Stomach smooth muscle (tissue), 2 donors: Measurements from ENCODE around the gene CPLANE1.
A peak's percentile ranks its signal among the peaks of the same experiment; 100 is the strongest.
"Not testable (repeated sequence)": the region's sequence is repeated elsewhere in the genome, so short reads cannot be mapped to it uniquely, and the experiment has no call there.

ENCODE experiments used
- H3K27ac ChIP-seq: one replicate; pipeline ENCODE4 v1.7.0; 2013; ENCODE audit warnings: mild to moderate bottlenecking, low read length, inconsistent platforms
- H3K27me3 ChIP-seq, 2 donors: one replicate each; pipeline ENCODE4 v1.7.0; 2013; ENCODE audit warnings: low read length in 2 of 2; ENCODE audit not compliant: insufficient read depth in 2 of 2, control insufficient read depth in 1 of 2
- H3K36me3 ChIP-seq, 2 donors: one replicate each; pipeline ENCODE4 v1.7.0; 2013; ENCODE audit warnings: low read length in 2 of 2; ENCODE audit not compliant: control insufficient read depth in 2 of 2, insufficient read depth in 2 of 2
- H3K4me1 ChIP-seq: one replicate; pipeline ENCODE4 v1.7.0; 2013; ENCODE audit warnings: low read length; ENCODE audit not compliant: control insufficient read depth, insufficient read depth
- H3K4me3 ChIP-seq, 2 donors: one replicate each; pipeline ENCODE4 v1.7.0; 2013; ENCODE audit warnings: low read length in 2 of 2
- H3K9ac ChIP-seq, 2 donors: one replicate each; pipeline ENCODE4 v1.7.0; 2013; ENCODE audit warnings: low read length in 2 of 2, mild to moderate bottlenecking in 1 of 2
- H3K9me3 ChIP-seq, 2 donors: one replicate each; pipeline ENCODE4 v1.7.0; 2013; ENCODE audit warnings: low read length in 2 of 2; ENCODE audit not compliant: control insufficient read depth in 2 of 2
- donor health status: healthy.
- donor health status: Pancreatic carcinoma.

CPLANE1 gene

GRCh38 chr5:37248421-37248969 lies 681 bp downstream of the CPLANE1 start:
- Histone ChIP-seq H3K27ac (peak overlapping the region; percentile 85), H3K36me3 (no peaks in the 10 kb centered on the region)

DNA sequence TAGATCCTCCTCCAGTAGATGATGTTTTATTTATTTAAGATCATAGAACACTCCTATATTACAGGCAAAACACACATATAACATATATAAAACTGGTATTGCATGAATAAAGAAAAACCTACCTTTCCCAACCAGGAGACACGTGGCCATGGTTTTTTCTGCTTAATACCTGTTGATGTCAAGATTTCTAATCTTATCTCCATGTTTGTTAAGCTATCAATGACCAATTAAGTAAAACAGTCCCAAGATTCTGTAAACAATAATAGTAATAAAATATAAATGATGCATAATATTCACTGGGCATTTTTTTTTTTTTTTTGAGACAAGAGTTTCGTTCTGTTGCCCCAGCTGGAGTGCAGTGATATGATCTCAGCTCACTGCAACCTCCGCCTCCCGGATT lies 1.7 kb downstream of the CPLANE1 start:
- H3K9ac ChIP-seq: no peak overlapping the region
- H3K4me3 ChIP-seq: no peak overlapping the region

More at GRCh38 chr5:37248421-37248969, 681 bp downstream of the CPLANE1 start:
- peaks cover 14% of the 10 kb centered on the region for H3K4me1 ChIP-seq
- no peaks in the 10 kb centered on the region for H3K27me3 ChIP-seq
- peak overlapping the region; percentile 88 to 90 for H3K4me3 ChIP-seq
- H3K9ac ChIP-seq: peak overlapping the region; percentile 92 to 93
- no peaks in the 10 kb centered on the region for H3K9me3 ChIP-seq

GRCh38 chr5:37247036-37247435 lies 2.1 kb downstream of the CPLANE1 start:
- Histone ChIP-seq H3K27ac (no peak overlapping the region), H3K9ac (no peak overlapping the region), H3K27me3 (no peaks in the 10 kb centered on the region), H3K9me3 (no peaks in the 10 kb centered on the region), H3K36me3 (no peaks in the 10 kb centered on the region), H3K4me1 (peaks cover 14% of the 10 kb centered on the region), H3K4me3 (no peak overlapping the region)

More for the DNA sequence above, 1.7 kb downstream of the CPLANE1 start:
- no peaks in the 10 kb centered on the region for H3K9me3 ChIP-seq
- H3K27me3 ChIP-seq: no peaks in the 10 kb centered on the region
- H3K27ac ChIP-seq: no peak overlapping the region
- peaks cover 14% of the 10 kb centered on the region for H3K4me1 ChIP-seq
- no peaks in the 10 kb centered on the region for H3K36me3 ChIP-seq

- Histone ChIP-seq H3K36me3 (peaks cover 21% of the 10 kb centered on the region in 2 donors), H3K4me3 (no peak overlapping the region), H3K9ac (no peak overlapping the region), H3K27me3 (no peaks in the 10 kb centered on the region), H3K27ac (no peak overlapping the region), H3K4me1 (no peaks in the 10 kb centered on the region), H3K9me3 (no peaks in the 10 kb centered on the region)
Observed at GRCh38 chr5:37234288-37234687, 14.9 kb downstream of the CPLANE1 start.

DNA sequence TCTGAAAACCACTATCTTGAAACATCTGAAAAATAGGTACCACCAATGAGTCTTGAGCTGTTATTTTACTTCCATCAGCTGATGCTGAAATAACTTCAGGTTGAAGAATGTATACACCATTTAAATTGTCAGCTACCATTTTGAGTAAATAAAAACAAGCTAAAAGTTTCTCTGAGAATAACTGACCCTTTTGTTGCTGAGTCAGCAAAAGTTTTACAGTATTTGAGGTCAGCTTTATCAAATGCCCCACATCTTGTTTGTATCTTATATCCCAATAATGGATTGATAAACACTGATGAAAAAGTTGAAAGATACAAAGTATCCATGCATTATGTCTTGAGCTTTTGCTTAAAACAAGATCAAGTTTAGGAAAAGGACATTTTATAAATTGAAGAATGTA lies 22.8 kb downstream of the CPLANE1 start:
- H3K4me3 ChIP-seq: no peak overlapping the region
- no peaks in the 10 kb centered on the region for H3K4me1 ChIP-seq
- no peaks in the 10 kb centered on the region for H3K9me3 ChIP-seq
- no peak overlapping the region for H3K9ac ChIP-seq
- peaks cover 17 to 21% of the 10 kb centered on the region in 2 donors for H3K36me3 ChIP-seq
- no peaks in the 10 kb centered on the region for H3K27me3 ChIP-seq
- H3K27ac ChIP-seq: no peak overlapping the region

DNA sequence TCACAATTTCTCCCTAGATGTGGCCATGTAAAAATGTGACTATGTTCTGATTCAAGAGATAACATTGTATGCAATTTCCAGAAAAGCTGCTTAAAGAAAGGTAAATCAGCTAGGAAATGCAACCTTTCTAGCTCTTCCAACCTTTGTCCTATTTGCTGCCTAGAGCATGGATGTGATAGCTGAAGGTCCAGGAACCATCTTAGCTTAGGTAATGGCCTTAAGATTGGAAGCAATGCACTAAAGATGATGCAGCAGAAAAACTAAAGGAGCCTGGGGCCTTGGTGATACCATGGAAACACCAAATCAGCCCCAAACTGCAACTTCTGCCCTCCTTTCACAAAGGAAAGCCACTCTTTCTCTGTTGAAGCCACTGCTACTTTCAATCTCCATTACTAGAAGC lies 27.0 kb downstream of the CPLANE1 start:
- H3K27me3 ChIP-seq: no peaks in the 10 kb centered on the region
- no peaks in the 10 kb centered on the region for H3K4me1 ChIP-seq
- H3K4me3 ChIP-seq: no peak overlapping the region
- H3K27ac ChIP-seq: no peak overlapping the region
- H3K36me3 ChIP-seq: peaks cover 19 to 20% of the 10 kb centered on the region in 2 donors
- no peaks in the 10 kb centered on the region for H3K9me3 ChIP-seq
- no peak overlapping the region for H3K9ac ChIP-seq

GRCh38 chr5:37220426-37220825 lies 28.8 kb downstream of the CPLANE1 start:
- H3K27me3 ChIP-seq, H3K9me3 ChIP-seq: not testable (repeated sequence)
- H3K36me3 ChIP-seq: peaks cover 18 to 20% of the 10 kb centered on the region in 2 donors

DNA sequence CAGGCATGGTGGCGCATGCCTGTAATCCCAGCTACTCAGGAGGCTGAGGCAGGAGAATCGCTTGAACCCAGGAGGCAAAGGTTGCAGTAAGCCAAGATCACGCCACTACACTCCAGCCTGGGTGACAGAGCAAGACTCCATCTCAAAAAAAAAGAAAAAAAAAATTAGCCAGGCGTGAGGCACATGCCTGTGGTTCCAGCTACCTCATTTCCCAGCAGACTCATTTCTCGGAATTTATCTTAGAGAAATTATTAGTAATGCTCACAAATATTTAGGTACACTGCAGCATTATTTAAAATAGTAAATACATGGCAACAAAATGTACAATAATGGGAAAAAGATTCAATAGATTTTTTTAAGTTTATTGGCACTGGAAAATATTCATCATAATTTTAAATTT lies 29.8 kb downstream of the CPLANE1 start:
- not testable (repeated sequence) for H3K9me3 ChIP-seq
- H3K36me3 ChIP-seq: peaks cover 16 to 25% of the 10 kb centered on the region in 2 donors

More at GRCh38 chr5:37220426-37220825, 28.8 kb downstream of the CPLANE1 start:
- H3K9ac ChIP-seq, H3K4me3 ChIP-seq, H3K4me1 ChIP-seq, H3K27ac ChIP-seq: not testable (repeated sequence)

GRCh38 chr5:37217976-37218375 lies 31.2 kb downstream of the CPLANE1 start:
- Histone ChIP-seq H3K4me1 (no peaks in the 10 kb centered on the region), H3K9me3 (no peaks in the 10 kb centered on the region), H3K36me3 (peaks cover 19 to 26% of the 10 kb centered on the region in 2 donors), H3K27me3 (no peaks in the 10 kb centered on the region), H3K9ac (no peak overlapping the region), H3K27ac (no peak overlapping the region), H3K4me3 (no peak overlapping the region)

More for the DNA sequence above, 29.8 kb downstream of the CPLANE1 start:
- not testable (repeated sequence) for H3K27ac ChIP-seq, H3K9ac ChIP-seq, H3K4me1 ChIP-seq, H3K27me3 ChIP-seq, H3K4me3 ChIP-seq

DNA sequence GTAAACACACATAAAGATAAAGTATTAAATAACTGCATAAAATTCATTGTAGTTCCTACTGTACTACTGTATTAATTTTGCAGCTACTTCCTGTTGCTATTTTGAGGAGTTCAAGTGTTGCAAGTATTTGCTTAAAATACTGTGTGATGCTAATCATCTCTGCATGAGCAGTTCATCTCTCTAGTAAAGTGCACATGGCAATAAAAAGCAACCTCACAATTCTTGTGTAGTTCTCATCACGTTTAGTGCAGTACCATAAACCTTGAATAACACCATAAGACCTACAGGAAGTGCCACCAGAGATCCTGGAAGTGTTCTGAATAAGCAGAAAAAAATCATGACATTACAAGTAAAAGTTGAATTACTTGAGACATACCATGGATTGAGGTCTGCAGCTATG lies 34.6 kb downstream of the CPLANE1 start:
- H3K4me3 ChIP-seq: no peak overlapping the region
- no peak overlapping the region for H3K27ac ChIP-seq
- no peak overlapping the region for H3K9ac ChIP-seq
- no peaks in the 10 kb centered on the region for H3K9me3 ChIP-seq
- no peaks in the 10 kb centered on the region for H3K4me1 ChIP-seq
- H3K27me3 ChIP-seq: no peaks in the 10 kb centered on the region
- peaks cover 19 to 26% of the 10 kb centered on the region in 2 donors for H3K36me3 ChIP-seq

- Histone ChIP-seq H3K27ac (no peak overlapping the region), H3K4me1 (no peaks in the 10 kb centered on the region), H3K4me3 (no peak overlapping the region), H3K27me3 (no peaks in the 10 kb centered on the region), H3K9ac (no peak overlapping the region), H3K9me3 (no peaks in the 10 kb centered on the region), H3K36me3 (peaks cover 19 to 22% of the 10 kb centered on the region in 2 donors)
Observed at GRCh38 chr5:37212096-37212495, 37.1 kb downstream of the CPLANE1 start.
